NOMO-1 treated with DMSO at 0.1 percent for 48 hours (cell line): ENCODE data around the gene EFNB3.

Experiments
- DNase-seq: peaks from one replicate; lab custom pipeline; 2025; ENCODE audit not compliant: unreplicated experiment; lab: John Stamatoyannopoulos, UW

Gene EFNB3, protein sequence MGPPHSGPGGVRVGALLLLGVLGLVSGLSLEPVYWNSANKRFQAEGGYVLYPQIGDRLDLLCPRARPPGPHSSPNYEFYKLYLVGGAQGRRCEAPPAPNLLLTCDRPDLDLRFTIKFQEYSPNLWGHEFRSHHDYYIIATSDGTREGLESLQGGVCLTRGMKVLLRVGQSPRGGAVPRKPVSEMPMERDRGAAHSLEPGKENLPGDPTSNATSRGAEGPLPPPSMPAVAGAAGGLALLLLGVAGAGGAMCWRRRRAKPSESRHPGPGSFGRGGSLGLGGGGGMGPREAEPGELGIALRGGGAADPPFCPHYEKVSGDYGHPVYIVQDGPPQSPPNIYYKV

GRCh38 chr17:7704601-7705268 is at the start of gene EFNB3:
EFNB3 (plus strand) TSS chr17:7705202; CDS start chr17:7705599, 397 bp downstream.
- no peak for DNase-seq

GRCh38 chr17:7655541-7655840 is 49.5 kb upstream of the EFNB3 start:
- no peak for DNase-seq

GRCh38 chr17:7656958-7657609 is 47.9 kb upstream of the EFNB3 start:
- DNase-seq = no peak

DNA sequence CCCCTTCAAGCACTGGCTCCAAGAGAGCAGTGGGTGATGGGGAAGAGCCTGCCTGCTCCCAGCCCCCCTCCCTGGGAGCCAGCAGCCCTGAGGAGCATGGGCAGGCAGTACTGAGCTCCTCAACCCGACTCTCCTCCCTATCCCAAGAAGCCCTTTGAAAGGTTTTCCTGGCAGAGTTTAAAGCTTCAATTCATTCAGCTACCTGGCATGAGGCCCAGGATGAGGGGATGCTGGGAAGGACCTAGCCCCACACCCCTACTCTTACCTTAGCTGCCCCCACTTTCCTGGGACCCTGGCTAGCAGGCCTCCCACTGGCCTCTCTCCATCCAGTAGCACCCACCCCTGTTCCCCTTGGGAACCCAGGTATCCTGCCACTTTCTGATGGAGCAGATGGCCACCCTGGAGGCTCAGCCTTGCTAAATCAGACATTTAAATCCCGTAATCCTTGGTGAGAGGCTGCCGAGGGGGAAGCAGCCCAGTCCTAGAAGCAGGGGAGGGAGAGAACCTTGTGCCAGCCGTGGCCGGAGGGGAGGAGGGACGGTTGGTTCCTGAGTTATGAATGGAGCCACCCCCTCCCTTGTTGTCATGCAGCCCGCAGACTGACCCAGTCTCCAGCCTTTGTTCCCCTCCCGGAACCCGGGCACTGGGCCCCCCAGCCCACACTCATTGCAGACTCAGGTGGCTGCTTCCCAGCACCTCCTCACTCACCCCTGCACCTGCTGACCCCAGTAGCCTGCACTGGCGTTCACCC is 37.2 kb upstream of the EFNB3 start:
- no peak for DNase-seq

- no peak for DNase-seq
Observed at GRCh38 chr17:7668482-7668881, 36.5 kb upstream of the EFNB3 start.

DNA sequence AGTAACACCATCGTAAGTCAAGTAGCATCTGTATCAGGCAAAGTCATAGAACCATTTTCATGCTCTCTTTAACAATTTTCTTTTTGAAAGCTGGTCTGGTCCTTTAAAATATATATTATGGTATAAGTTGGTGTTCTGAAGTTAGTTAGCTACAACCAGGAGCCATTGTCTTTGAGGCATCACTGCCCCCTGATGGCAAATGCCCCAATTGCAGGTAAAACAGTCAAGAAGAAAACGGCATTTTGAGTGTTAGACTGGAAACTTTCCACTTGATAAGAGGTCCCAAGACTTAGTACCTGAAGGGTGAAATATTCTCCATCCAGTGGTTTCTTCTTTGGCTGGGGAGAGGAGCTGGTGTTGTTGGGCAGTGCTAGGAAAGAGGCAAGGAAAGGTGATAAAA is 31.8 kb upstream of the EFNB3 start:
- peak; percentile 19 for DNase-seq

DNA sequence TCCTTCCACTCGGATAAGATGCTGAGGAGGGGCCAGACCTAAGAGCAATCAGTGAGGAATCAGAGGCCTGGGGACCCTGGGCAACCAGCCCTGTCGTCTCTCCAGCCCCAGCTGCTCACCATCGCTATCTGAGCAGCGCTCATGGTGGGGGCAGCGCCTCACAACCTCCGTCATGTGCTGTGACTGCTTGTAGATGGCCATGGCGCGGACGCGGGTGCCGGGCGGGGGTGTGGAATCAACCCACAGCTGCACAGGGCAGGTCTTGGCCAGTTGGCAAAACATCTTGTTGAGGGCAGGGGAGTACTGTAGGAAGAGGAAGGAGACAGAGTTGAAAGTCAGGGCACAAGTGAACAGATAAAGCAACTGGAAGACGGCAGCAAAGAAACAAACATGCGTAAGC is 30.1 kb upstream of the EFNB3 start:
- no peak for DNase-seq

DNA sequence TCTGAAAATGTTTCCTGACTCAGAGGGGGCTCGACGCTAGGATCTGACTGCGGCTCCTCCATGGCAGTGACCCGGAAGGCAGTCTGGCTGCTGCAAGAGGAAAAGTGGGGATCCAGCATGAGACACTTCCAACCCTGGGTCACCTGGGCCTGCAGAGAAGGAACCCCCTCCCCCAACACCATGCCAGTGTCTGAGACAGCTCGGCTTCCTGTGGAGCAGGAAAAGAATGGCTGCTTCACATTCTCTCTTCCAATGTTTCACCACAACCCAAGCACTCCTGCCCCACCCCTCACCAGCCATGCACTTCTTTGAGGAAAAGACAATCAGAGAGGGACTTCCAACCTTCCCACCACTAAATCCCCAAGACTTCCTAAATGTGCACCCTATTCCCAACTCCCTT is 28.5 kb upstream of the EFNB3 start:
- DNase-seq = no peak

- DNase-seq = no peak
Observed at GRCh38 chr17:7677388-7678067, 27.5 kb upstream of the EFNB3 start.

GRCh38 chr17:7684851-7685532 is 20.0 kb upstream of the EFNB3 start:
- no peak for DNase-seq

- DNase-seq = peak; percentile 93
Observed at GRCh38 chr17:7685533-7686221, 19.3 kb upstream of the EFNB3 start.

DNA sequence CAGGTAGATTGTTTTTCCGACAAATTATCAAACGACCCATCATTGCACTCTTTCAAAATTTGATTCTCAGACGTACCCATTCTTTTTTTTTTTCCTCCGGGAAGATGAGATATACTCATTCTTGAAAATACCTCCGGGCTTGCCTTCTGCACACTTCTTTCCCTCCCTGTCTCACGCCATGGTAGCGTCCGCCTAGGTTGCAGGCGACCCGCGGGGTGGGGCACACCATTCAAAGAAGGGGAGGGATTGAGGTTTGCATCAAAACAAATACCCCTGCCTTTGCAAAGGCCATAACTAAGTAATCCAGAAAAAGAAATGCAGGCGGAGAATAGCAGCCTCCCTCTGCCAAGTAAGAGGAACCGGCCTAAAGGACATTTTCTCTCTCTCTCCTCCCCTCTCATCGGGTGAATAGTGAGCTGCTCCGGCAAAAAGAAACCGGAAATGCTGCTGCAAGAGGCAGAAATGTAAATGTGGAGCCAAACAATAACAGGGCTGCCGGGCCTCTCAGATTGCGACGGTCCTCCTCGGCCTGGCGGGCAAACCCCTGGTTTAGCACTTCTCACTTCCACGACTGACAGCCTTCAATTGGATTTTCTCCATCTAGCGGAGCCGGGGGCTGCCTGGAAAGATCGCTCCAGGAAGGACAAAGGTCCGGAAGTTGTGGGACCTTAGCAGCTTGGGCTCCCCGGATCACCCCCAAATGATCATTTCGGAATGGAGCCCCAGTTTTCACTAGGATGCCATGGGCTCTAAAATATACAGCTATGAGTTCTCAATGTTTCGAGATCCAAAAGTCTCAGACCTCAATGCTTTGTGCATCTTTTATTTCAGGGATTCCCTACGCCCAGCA is 18.6 kb upstream of the EFNB3 start:
- peak; percentile 91 for DNase-seq

- peak; percentile 92 for DNase-seq
Observed at GRCh38 chr17:7687072-7687907, 17.7 kb upstream of the EFNB3 start, which contains the start of gene TP53. TP53 (minus strand) TSS chr17:7687490; CDS start chr17:7676594, 10,896 bp downstream.

DNA sequence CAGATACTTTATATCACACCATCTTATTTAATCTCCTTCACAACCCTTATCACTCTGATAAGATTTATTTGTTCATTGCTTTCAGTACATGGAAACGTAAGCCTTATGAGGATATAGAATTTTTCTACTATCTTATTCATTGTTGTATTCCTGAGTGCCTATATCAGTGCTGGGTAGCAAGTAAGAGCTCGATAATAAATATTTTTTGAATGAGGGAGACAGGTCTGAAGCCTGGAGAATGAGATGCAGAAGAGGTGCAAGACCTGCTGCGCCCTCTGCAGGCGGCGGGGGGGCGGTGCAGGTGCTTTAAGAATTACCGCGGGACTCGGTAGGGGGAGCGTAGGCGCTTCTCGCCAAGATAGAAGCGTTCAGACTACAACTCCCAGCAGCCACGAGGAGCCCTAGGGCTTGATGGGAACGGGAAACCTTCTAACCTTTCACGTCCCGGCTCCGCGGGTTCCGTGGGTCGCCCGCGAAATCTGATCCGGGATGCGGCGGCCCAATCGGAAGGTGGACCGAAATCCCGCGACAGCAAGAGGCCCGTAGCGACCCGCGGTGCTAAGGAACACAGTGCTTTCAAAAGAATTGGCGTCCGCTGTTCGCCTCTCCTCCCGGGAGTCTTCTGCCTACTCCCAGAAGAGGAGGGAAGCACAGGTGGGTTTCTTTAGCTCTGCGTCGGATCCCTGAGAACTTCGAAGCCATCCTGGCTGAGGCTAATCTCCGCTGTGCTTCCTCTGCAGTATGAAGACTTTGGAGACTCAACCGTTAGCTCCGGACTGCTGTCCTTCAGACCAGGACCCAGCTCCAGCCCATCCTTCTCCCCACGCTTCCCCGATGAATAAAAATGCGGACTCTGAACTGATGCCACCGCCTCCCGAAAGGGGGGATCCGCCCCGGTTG is 16.8 kb upstream of the EFNB3 start, which contains the start of gene WRAP53:
WRAP53 (plus strand) TSS at position 570 of the 900 bp plus-strand sequence; CDS start at position 742, 172 bp downstream.
- peak; percentile 94 for DNase-seq

- no peak for DNase-seq
Observed at GRCh38 chr17:7688808-7689316, 16.1 kb upstream of the EFNB3 start.

DNA sequence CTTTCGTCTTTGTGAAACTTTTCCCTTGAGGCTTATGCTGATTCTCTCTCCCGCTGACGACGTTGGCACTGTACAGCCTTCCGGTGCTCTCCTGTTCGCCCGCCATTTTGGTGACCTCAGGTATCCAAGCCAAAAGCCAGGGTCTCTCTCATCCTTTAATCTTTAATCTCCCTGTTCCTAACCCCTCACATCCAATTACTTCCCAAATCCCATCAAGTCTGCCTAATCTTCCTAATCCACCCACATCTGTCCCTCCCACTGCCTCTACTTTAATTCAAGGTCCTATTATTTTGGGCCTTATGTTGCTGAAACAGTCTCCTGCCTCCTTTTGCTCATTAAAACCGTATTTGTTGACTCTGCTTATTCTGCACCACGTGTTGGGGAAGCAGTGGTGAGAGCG is 9.4 kb upstream of the EFNB3 start:
- no peak for DNase-seq
